ENCODE results near the gene TSC22D3. TPM values are rescaled to one million over a fixed set of nuclear protein-coding genes. Genes with fewer than 3 reads are reported as not detected.

TSC22D3 gene
- total RNA-seq, 1 donor: 57.2 TPM

DNA sequence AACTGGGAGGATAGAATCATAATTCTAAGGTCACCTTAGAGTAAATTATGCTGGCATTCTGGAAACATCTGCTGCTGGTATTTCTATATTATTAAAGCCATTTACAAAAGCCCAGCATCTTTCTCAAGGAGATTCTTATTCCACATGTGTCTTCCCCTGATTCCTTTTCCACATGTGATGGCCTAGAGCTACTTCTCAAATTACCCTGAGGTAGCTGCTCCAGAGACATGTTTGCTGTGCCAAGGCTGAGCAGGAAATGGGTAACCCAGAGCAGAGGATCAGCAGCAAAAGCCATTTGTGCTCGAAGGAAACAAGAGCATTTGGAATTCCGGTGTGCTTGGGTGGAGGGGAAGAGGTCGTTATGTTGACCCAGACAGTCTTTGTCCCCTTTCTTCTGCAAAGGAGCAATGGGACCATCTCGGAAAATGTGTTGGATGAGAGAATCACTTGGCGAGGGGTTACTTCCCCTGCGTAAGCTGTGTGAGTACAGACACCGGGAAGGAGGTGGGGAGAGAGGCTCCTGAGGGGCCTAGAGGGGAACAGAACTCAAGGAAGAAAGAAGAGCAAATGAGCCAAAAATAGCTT lies 24.6 kb downstream of the TSC22D3 start:
- Histone ChIP-seq H3K4me1 (ENCODE audit: insufficient read depth, low read length) (peaks cover 3% of the 10 kb centered on the region), H2AFZ (ENCODE audit: low read length) (no peak overlapping the region), H3K9me3 (ENCODE audit: low read depth, low read length) (no peaks in the 10 kb centered on the region), H4K20me1 (ENCODE audit: insufficient read depth, low read length) (no peaks in the 10 kb centered on the region), H3K27me3 (ENCODE audit: insufficient read depth, low read length) (peaks cover 42% of the 10 kb centered on the region), H3K27ac (ENCODE audit: low read depth, low read length) (no peak overlapping the region), H3K4me2 (ENCODE audit: insufficient read depth, low read length) (no peak overlapping the region), H3K36me3 (ENCODE audit: insufficient read depth, low read length) (no peaks in the 10 kb centered on the region), H3K4me3 (ENCODE audit: insufficient read depth, low read length) (no peak overlapping the region), H3K79me2 (ENCODE audit: insufficient read depth, low read length) (no peaks in the 10 kb centered on the region)
- TF ChIP-seq, protein P1, sequence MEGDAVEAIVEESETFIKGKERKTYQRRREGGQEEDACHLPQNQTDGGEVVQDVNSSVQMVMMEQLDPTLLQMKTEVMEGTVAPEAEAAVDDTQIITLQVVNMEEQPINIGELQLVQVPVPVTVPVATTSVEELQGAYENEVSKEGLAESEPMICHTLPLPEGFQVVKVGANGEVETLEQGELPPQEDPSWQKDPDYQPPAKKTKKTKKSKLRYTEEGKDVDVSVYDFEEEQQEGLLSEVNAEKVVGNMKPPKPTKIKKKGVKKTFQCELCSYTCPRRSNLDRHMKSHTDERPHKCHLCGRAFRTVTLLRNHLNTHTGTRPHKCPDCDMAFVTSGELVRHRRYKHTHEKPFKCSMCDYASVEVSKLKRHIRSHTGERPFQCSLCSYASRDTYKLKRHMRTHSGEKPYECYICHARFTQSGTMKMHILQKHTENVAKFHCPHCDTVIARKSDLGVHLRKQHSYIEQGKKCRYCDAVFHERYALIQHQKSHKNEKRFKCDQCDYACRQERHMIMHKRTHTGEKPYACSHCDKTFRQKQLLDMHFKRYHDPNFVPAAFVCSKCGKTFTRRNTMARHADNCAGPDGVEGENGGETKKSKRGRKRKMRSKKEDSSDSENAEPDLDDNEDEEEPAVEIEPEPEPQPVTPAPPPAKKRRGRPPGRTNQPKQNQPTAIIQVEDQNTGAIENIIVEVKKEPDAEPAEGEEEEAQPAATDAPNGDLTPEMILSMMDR (IDR thresholded peaks at IDR 0.05; ENCODE audit: extremely low read depth, low read depth, low read length): no peak
- DNase-seq (ENCODE audit: insufficient read length, low spot score, missing footprints): no peak

GRCh38 chrX:107750263-107750662 lies 25.3 kb downstream of the TSC22D3 start:
- no peak for DNase-seq (ENCODE audit: insufficient read length, low spot score, missing footprints)
- TF ChIP-seq, protein P1 (IDR thresholded peaks at IDR 0.05; ENCODE audit: extremely low read depth, low read depth, low read length): no peak
- no peaks in the 10 kb centered on the region for H3K79me2 ChIP-seq (ENCODE audit: insufficient read depth, low read length)
- H4K20me1 ChIP-seq (ENCODE audit: insufficient read depth, low read length): no peaks in the 10 kb centered on the region
- H3K4me3 ChIP-seq (ENCODE audit: insufficient read depth, low read length): no peak overlapping the region
- no peak overlapping the region for H3K4me2 ChIP-seq (ENCODE audit: insufficient read depth, low read length)
- H3K36me3 ChIP-seq (ENCODE audit: insufficient read depth, low read length): no peaks in the 10 kb centered on the region
- no peak overlapping the region for H2AFZ ChIP-seq (ENCODE audit: low read length)
- H3K9me3 ChIP-seq (ENCODE audit: low read depth, low read length): no peaks in the 10 kb centered on the region
- H3K27me3 ChIP-seq (ENCODE audit: insufficient read depth, low read length): peaks cover 42% of the 10 kb centered on the region
- H3K4me1 ChIP-seq (ENCODE audit: insufficient read depth, low read length): peaks cover 3% of the 10 kb centered on the region
- no peak overlapping the region for H3K27ac ChIP-seq (ENCODE audit: low read depth, low read length)

GRCh38 chrX:107748506-107748905 lies 27.1 kb downstream of the TSC22D3 start:
- Histone ChIP-seq H4K20me1 (ENCODE audit: insufficient read depth, low read length) (no peaks in the 10 kb centered on the region), H2AFZ (ENCODE audit: low read length) (no peak overlapping the region), H3K4me3 (ENCODE audit: insufficient read depth, low read length) (no peak overlapping the region), H3K4me1 (ENCODE audit: insufficient read depth, low read length) (peaks cover 3% of the 10 kb centered on the region), H3K27ac (ENCODE audit: low read depth, low read length) (no peak overlapping the region), H3K4me2 (ENCODE audit: insufficient read depth, low read length) (no peak overlapping the region), H3K36me3 (ENCODE audit: insufficient read depth, low read length) (no peaks in the 10 kb centered on the region), H3K79me2 (ENCODE audit: insufficient read depth, low read length) (no peaks in the 10 kb centered on the region), H3K9me3 (ENCODE audit: low read depth, low read length) (no peaks in the 10 kb centered on the region), H3K27me3 (ENCODE audit: insufficient read depth, low read length) (peaks cover 47% of the 10 kb centered on the region)
- no peak for DNase-seq (ENCODE audit: insufficient read length, low spot score, missing footprints)
- TF ChIP-seq, protein P1 (IDR thresholded peaks at IDR 0.05; ENCODE audit: extremely low read depth, low read depth, low read length): no peak

- TF ChIP-seq, protein P1 (IDR thresholded peaks at IDR 0.05; ENCODE audit: extremely low read depth, low read depth, low read length): no peak
- peaks cover 46% of the 10 kb centered on the region for H3K27me3 ChIP-seq (ENCODE audit: insufficient read depth, low read length)
- no peak overlapping the region for H3K27ac ChIP-seq (ENCODE audit: low read depth, low read length)
- H3K4me3 ChIP-seq (ENCODE audit: insufficient read depth, low read length): no peak overlapping the region
- no peaks in the 10 kb centered on the region for H4K20me1 ChIP-seq (ENCODE audit: insufficient read depth, low read length)
- no peak overlapping the region for H3K4me2 ChIP-seq (ENCODE audit: insufficient read depth, low read length)
- no peak for DNase-seq (ENCODE audit: insufficient read length, low spot score, missing footprints)
- no peak overlapping the region for H2AFZ ChIP-seq (ENCODE audit: low read length)
- no peaks in the 10 kb centered on the region for H3K79me2 ChIP-seq (ENCODE audit: insufficient read depth, low read length)
- H3K4me1 ChIP-seq (ENCODE audit: insufficient read depth, low read length): peaks cover 3% of the 10 kb centered on the region
- H3K36me3 ChIP-seq (ENCODE audit: insufficient read depth, low read length): no peaks in the 10 kb centered on the region
- no peaks in the 10 kb centered on the region for H3K9me3 ChIP-seq (ENCODE audit: low read depth, low read length)
These were observed 27.9 kb downstream of the TSC22D3 start for GRCh38 chrX:107747596-107748161.

Measured in osteoblast (primary cell).